Breast epithelium (tissue), 3 donors: Measurements from ENCODE around the gene FIGLA.

Experiments used
- POLR2A ChIP-seq: fragments of 450-650 bp; IDR thresholded peaks from one replicate; pipeline ENCODE4 v1.6.1; 2016; ENCODE audit warnings: antibody characterized with exemption, mild to moderate bottlenecking, moderate library complexity
- POLR2AphosphoS5 ChIP-seq, 3 donors: sonication (generic); formaldehyde crosslinking; IDR thresholded peaks; one replicate each; pipeline ENCODE4 v1.6.1; 2017; ENCODE audit warnings: antibody characterized with exemption in 3 of 3
- TF ChIP-seq, protein P1 (sequence below), 3 donors: fragments of 450-650 bp; IDR thresholded peaks; one replicate each; pipeline ENCODE4 v1.5.1; 2016 to 2017; ENCODE audit warnings: antibody characterized with exemption in 3 of 3, mild to moderate bottlenecking in 3 of 3, moderate library complexity in 3 of 3

- TF ChIP-seq POLR2A, result no peak
- TF ChIP-seq, protein P1, sequence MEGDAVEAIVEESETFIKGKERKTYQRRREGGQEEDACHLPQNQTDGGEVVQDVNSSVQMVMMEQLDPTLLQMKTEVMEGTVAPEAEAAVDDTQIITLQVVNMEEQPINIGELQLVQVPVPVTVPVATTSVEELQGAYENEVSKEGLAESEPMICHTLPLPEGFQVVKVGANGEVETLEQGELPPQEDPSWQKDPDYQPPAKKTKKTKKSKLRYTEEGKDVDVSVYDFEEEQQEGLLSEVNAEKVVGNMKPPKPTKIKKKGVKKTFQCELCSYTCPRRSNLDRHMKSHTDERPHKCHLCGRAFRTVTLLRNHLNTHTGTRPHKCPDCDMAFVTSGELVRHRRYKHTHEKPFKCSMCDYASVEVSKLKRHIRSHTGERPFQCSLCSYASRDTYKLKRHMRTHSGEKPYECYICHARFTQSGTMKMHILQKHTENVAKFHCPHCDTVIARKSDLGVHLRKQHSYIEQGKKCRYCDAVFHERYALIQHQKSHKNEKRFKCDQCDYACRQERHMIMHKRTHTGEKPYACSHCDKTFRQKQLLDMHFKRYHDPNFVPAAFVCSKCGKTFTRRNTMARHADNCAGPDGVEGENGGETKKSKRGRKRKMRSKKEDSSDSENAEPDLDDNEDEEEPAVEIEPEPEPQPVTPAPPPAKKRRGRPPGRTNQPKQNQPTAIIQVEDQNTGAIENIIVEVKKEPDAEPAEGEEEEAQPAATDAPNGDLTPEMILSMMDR (IDR thresholded peaks at IDR 0.05), result no peak
- no peak for TF ChIP-seq POLR2AphosphoS5 (IDR thresholded peaks at IDR 0.05)
Measured at GRCh38 chr2:70785137-70785911, 5.1 kb downstream of the FIGLA start.
